Transverse colon (tissue), 4 donors: ENCODE results near the gene DIS3L2. TPM values are rescaled to one million over a fixed set of nuclear protein-coding genes. Genes with fewer than 3 reads are reported as not detected.
A peak's percentile ranks its signal among the peaks of the same experiment; 100 is the strongest.

Source experiments
- DNase-seq: peaks from one replicate; pipeline ENCODE4 v3.0.0-alpha.2; 2019
- H3K27ac ChIP-seq, 4 donors: fragments of 200-600 bp; sonication (generic); 2 replicates each; pipeline ENCODE4 v1.5.1; 2016 to 2018; ENCODE audit warnings: inconsistent platforms in 4 of 4
- H3K27me3 ChIP-seq: fragments of 200-600 bp; sonication (generic); 2 replicates; pipeline ENCODE4 v1.5.1; 2017; ENCODE audit warnings: inconsistent platforms
- H3K36me3 ChIP-seq, 4 donors: fragments of 200-600 bp; sonication (generic); 2 replicates each; pipeline ENCODE4 v1.5.1; 2017 to 2019; ENCODE audit warnings: inconsistent platforms in 4 of 4
- H3K4me1 ChIP-seq, 4 donors: fragments of 200-600 bp; sonication (generic); 2 replicates each; pipeline ENCODE4 v1.5.1; 2017 to 2020; ENCODE audit warnings: inconsistent platforms in 4 of 4
- H3K4me3 ChIP-seq, 4 donors: fragments of 200-600 bp; sonication (generic); 1 replicate in 1 of 4; 2 replicates in 3 of 4; pipeline versions ENCODE4 v1.5.1 to v1.6.1; 2017 to 2019; ENCODE audit warnings: inconsistent platforms in 4 of 4
- H3K9me3 ChIP-seq, 2 donors: fragments of 200-600 bp; sonication (generic); 2 replicates each; pipeline ENCODE4 v1.5.1; 2017 to 2019; ENCODE audit warnings: inconsistent platforms in 2 of 2
- CTCF ChIP-seq, 5 experiments: fragments of 200-600 bp in 3 of 5; fragments of 450-650 bp in 2 of 5; sonication (generic) in 3 of 5; IDR thresholded peaks; 1 replicate in 2 of 5; 2 replicates in 3 of 5; pipeline ENCODE4 v1.5.1; 2016 to 2017; ENCODE audit warnings: antibody characterized with exemption in 5 of 5, inconsistent platforms in 3 of 5, mild to moderate bottlenecking in 2 of 5, moderate library complexity in 1 of 5
- EP300 ChIP-seq: sonication (generic); formaldehyde crosslinking; IDR thresholded peaks from one replicate; pipeline ENCODE4 v1.6.1; 2017; ENCODE audit warnings: antibody characterized with exemption, low read depth
- POLR2A ChIP-seq: fragments of 450-650 bp; IDR thresholded peaks from one replicate; pipeline ENCODE4 v1.6.1; 2016; ENCODE audit warnings: antibody characterized with exemption, mild to moderate bottlenecking, moderate library complexity
- POLR2AphosphoS5 ChIP-seq, 3 donors: sonication (generic); formaldehyde crosslinking; IDR thresholded peaks; one replicate each; pipeline ENCODE4 v1.6.1; 2016; ENCODE audit warnings: antibody characterized with exemption in 3 of 3
- WGBS, 2 donors: methylation state at CpG; one replicate each; pipeline ENCODE4 v1.1.5; 2018; ENCODE audit warnings: low coverage in 1 of 2; 5-methylcytosine and 5-hydroxymethylcytosine counted together
- in situ Hi-C, 4 donors: fragments of 200-750 bp; cut with MboI; loops; one replicate each; pipeline versions ENCODE4 v1.15.0 to v1.15.1; 2017; ENCODE audit warnings: low sequenced_read_pairs in 3 of 4, low pct_ligation_motif_present in 1 of 4, low pct_unique_long_range_greater_than_20kb in 1 of 4
- intact Hi-C: fragments of 100-400 bp; cut with DNase I; formaldehyde crosslinking; loops from one replicate; pipeline ENCODE4 v1.15.1; 2023; ENCODE audit warnings: low total_unique reads
- total RNA-seq, 4 donors: library from RNA; depleted of rRNA; stranded (reverse); fragments of >200 nt; gene quantifications; one replicate each; pipeline ENCODE4 v1.1.0, GENCODE V29; 2016

The DIS3L2 gene
- total RNA-seq, 4 donors from 2014 or later: 24.7 to 99.9 (median 51.2) TPM

- TF ChIP-seq EP300: no peak
- TF ChIP-seq POLR2AphosphoS5 (IDR thresholded peaks at IDR 0.05): no peak
- no peak for TF ChIP-seq CTCF (IDR thresholded peaks at IDR 0.05)
- TF ChIP-seq POLR2A: no peak
- peaks cover 0 to 16% (median 0%) of the 10 kb centered on the region in 4 donors for H3K4me1 ChIP-seq
- DNase-seq: no peak
- no peak overlapping the region for H3K4me3 ChIP-seq
- intact Hi-C loops (no loop called here), in situ Hi-C loops (no loop called here)
- H3K9me3 ChIP-seq: no peaks in the 10 kb centered on the region
- no peak overlapping the region for H3K27ac ChIP-seq
- 100% methylated on average over 1 to 3 of the region's 3 CpGs for WGBS, 2 donors
- H3K36me3 ChIP-seq: peaks cover 0 to 6% (median 0%) of the 10 kb centered on the region in 4 donors
- H3K27me3 ChIP-seq: no peaks in the 10 kb centered on the region
These were observed 335.4 kb downstream of the DIS3L2 start for GRCh38 chr2:232296776-232297525.

- TF ChIP-seq CTCF (IDR thresholded peaks at IDR 0.05) (no peak), POLR2AphosphoS5 (IDR thresholded peaks at IDR 0.05) (no peak), POLR2A (no peak), EP300 (no peak)
- Histone ChIP-seq H3K4me1 (peaks cover 0 to 16% (median 0%) of the 10 kb centered on the region in 4 donors), H3K27me3 (no peaks in the 10 kb centered on the region), H3K36me3 (peaks cover 0 to 6% (median 0%) of the 10 kb centered on the region in 4 donors), H3K9me3 (no peaks in the 10 kb centered on the region), H3K27ac (no peak overlapping the region), H3K4me3 (no peak overlapping the region)
- intact Hi-C loops (no loop called here), in situ Hi-C loops (no loop called here)
- 75 to 88% methylated on average over 3 to 5 of the region's 5 CpGs for WGBS, 2 donors
- DNase-seq: no peak
These were observed 337.6 kb downstream of the DIS3L2 start for GRCh38 chr2:232299084-232299483.

DNA sequence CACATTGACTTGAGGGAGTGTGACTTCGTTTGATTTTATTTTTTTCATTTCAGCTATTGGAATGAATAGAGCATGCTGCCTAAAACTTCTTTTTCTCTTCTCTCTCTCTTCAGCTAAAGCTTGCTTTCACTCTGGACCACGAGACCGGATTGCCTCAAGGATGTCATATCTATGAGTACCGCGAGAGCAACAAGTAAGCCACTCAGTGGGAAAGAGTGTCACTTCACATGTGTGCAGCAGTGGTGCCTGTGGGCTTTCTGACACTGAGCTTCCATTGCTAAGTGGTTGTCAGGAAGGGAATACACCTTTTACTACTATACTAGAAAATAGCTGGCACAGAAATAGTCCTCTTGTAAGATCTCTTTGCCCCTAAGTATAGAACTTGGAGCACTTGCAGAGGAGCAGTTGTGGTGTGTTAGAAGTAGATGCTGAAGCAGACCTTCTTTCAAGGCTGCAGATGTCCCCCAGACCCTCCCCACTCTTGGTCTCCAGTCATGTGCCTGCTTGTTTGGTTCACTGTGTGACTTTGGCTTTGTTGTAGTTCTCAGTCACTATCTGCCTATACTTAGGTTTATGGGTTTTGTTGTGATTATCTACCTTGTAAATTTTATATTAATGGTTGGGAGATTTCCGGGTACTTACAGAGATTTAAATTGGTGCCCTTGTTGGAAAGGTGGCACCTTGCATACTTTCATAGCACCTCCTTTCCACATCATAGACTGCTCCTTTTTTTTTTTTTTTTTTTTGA lies 338.6 kb downstream of the DIS3L2 start:
- intact Hi-C loops (no loop called here), in situ Hi-C loops (loop anchor here in 1 of 4 donors (25.0 kb wide), 1 partner anchor 388 kb away; no protein-coding TSS in a partner anchor)
- Histone ChIP-seq H3K4me3 (no peak overlapping the region), H3K9me3 (no peaks in the 10 kb centered on the region), H3K27me3 (no peaks in the 10 kb centered on the region), H3K27ac (no peak overlapping the region), H3K36me3 (peaks cover 0 to 6% (median 0%) of the 10 kb centered on the region in 4 donors), H3K4me1 (peaks cover 0 to 16% (median 0%) of the 10 kb centered on the region in 4 donors)
- no peak for DNase-seq
- WGBS, 2 donors: 84 to 87% methylated on average over 5 to 6 of the region's 6 CpGs
- no peak for TF ChIP-seq POLR2AphosphoS5 (IDR thresholded peaks at IDR 0.05)
- TF ChIP-seq EP300: no peak
- no peak for TF ChIP-seq CTCF (IDR thresholded peaks at IDR 0.05)
- TF ChIP-seq POLR2A: no peak

DNA sequence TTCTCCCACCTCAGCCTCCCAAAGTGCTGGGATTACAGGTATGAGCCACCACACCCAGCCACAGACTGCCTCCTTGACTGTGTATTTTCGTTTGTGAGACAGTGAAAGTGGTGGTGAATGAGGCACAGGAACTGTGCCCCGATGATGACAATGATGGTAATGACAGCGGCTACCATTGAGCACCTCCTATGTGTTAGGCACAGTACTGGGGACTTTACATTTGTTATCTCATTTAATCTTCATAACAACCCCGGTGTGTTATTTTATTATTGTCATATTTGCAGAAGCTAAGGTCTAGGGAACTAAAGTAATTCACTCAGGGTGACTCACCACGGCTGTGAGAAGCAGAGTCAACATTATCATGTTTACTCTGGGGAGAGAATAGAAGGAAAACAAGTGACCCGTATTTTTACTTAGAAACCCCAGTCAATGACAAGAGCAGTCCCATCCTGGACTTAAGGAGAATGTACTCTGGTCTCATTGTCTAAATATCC lies 339.4 kb downstream of the DIS3L2 start:
- peaks cover 0 to 16% (median 0%) of the 10 kb centered on the region in 4 donors for H3K4me1 ChIP-seq
- H3K27me3 ChIP-seq: no peaks in the 10 kb centered on the region
- WGBS, 2 donors: 59 to 64% methylated on average over 3 to 6 of the region's 6 CpGs
- peak; percentile 40 for DNase-seq
- peaks cover 0 to 6% (median 0%) of the 10 kb centered on the region in 4 donors for H3K36me3 ChIP-seq
- peak in 3 of 5 experiments; percentile 7 to 43 (median 30) for TF ChIP-seq CTCF (IDR thresholded peaks at IDR 0.05)
- no peak for TF ChIP-seq POLR2AphosphoS5 (IDR thresholded peaks at IDR 0.05)
- no peak overlapping the region for H3K27ac ChIP-seq
- H3K4me3 ChIP-seq: no peak overlapping the region
- intact Hi-C loops (no loop called here), in situ Hi-C loops (loop anchor here in 1 of 4 donors (25.0 kb wide), 1 partner anchor 389 kb away; no protein-coding TSS in a partner anchor)
- H3K9me3 ChIP-seq: no peaks in the 10 kb centered on the region
